CD14-positive monocyte (primary cell): ENCODE results near the gene FCRL3. TPM values are rescaled to one million over a fixed set of nuclear protein-coding genes. Genes with fewer than 3 reads are reported as not detected.

Experiments
- DNase-seq, 3 donors: peaks; one replicate each; pipeline ENCODE4 v3.0.0-alpha.2; 2011 to 2022
- H2AFZ ChIP-seq: 2 replicates; pipeline ENCODE4 v1.6.0; 2012; ENCODE audit warnings: mild to moderate bottlenecking, low read depth, low read length, inconsistent platforms; ENCODE audit not compliant: insufficient read depth, poor library complexity, severe bottlenecking
- H3K27ac ChIP-seq, 2 donors: 1 replicate in 1 of 2; 2 replicates in 1 of 2; pipeline ENCODE4 v1.5.1; 2012 to 2013; ENCODE audit warnings: low read length in 2 of 2, control low read depth in 1 of 2, inconsistent platforms in 1 of 2, low read depth in 1 of 2, mild to moderate bottlenecking in 1 of 2
- H3K27me3 ChIP-seq, 2 donors: one replicate each; pipeline versions ENCODE4 v1.6.0 to v1.6.1; 2011 to 2013; ENCODE audit warnings: low read length in 2 of 2; ENCODE audit not compliant: control insufficient read depth in 2 of 2, insufficient read depth in 2 of 2
- H3K36me3 ChIP-seq, 2 donors: replicated peaks in 1 of 2; 1 replicate in 1 of 2; 2 replicates in 1 of 2; pipeline versions ENCODE4 v1.5.1 to v1.6.1; 2012 to 2013; ENCODE audit warnings: low read length in 2 of 2, control low read depth in 1 of 2, inconsistent platforms in 1 of 2, mild to moderate bottlenecking in 1 of 2; ENCODE audit not compliant: insufficient read depth in 2 of 2, control insufficient read depth in 1 of 2
- H3K4me1 ChIP-seq, 2 donors: 1 replicate in 1 of 2; 2 replicates in 1 of 2; pipeline versions ENCODE4 v1.5.1 to v1.6.1; 2012 to 2013; ENCODE audit warnings: low read length in 2 of 2, control low read depth in 1 of 2, inconsistent platforms in 1 of 2, mild to moderate bottlenecking in 1 of 2, moderate library complexity in 1 of 2; ENCODE audit not compliant: insufficient read depth in 2 of 2, control insufficient read depth in 1 of 2
- H3K4me2 ChIP-seq: replicated peaks from 2 replicates; pipeline ENCODE3; 2012; ENCODE audit warnings: low read length, moderate library complexity, mild to moderate bottlenecking; ENCODE audit not compliant: poor library complexity, severe bottlenecking; ENCODE audit errors: extremely low read depth
- H3K4me3 ChIP-seq, 3 experiments: fragments of 200-600 bp in 1 of 3; sonication (generic) in 1 of 3; replicated peaks in 1 of 3; 1 replicate in 2 of 3; 2 replicates in 1 of 3; pipeline ENCODE4 v1.5.1; 2011 to 2013; ENCODE audit warnings: low read length in 3 of 3, mild to moderate bottlenecking in 3 of 3, control low read depth in 2 of 3, low read depth in 2 of 3, inconsistent platforms in 1 of 3, moderate library complexity in 1 of 3
- H3K79me2 ChIP-seq: 2 replicates; pipeline ENCODE4 v1.6.0; 2012; ENCODE audit warnings: mild to moderate bottlenecking, control low read depth, inconsistent platforms, low read length, moderate library complexity; ENCODE audit not compliant: insufficient read depth
- H3K9ac ChIP-seq: 2 replicates; pipeline ENCODE4 v1.6.0; 2017; ENCODE audit warnings: low read length, mild to moderate bottlenecking; ENCODE audit not compliant: insufficient read depth, poor library complexity, severe bottlenecking
- H3K9me3 ChIP-seq, 2 donors: replicated peaks in 1 of 2; 1 replicate in 1 of 2; 2 replicates in 1 of 2; pipeline versions ENCODE4 v1.5.1 to v1.6.1; 2012 to 2013; ENCODE audit warnings: low read length in 2 of 2, control low read depth in 1 of 2; ENCODE audit not compliant: control insufficient read depth in 1 of 2, insufficient read depth in 1 of 2
- H4K20me1 ChIP-seq: 2 replicates; pipeline ENCODE4 v1.6.0; 2012; ENCODE audit warnings: mild to moderate bottlenecking, low read length, control low read depth, moderate library complexity; ENCODE audit not compliant: insufficient read depth
- H3K27ac Mint-ChIP-seq, 7 donors: one replicate each; pipeline ENCODE4 v1.8.0; 2020; ENCODE audit warnings: mild to moderate bottlenecking in 7 of 7, mixed read lengths in 7 of 7, moderate library complexity in 6 of 7, inconsistent platforms in 2 of 7
- H3K27me3 Mint-ChIP-seq, 3 donors: one replicate each; pipeline ENCODE4 v1.8.0; 2021 to 2022; ENCODE audit warnings: low read depth in 3 of 3, mild to moderate bottlenecking in 3 of 3, mixed read lengths in 3 of 3, moderate library complexity in 3 of 3, inconsistent platforms in 1 of 3
- H3K36me3 Mint-ChIP-seq, 2 donors: one replicate each; pipeline ENCODE4 v1.8.0; 2020; ENCODE audit warnings: mixed read lengths in 2 of 2, inconsistent platforms in 1 of 2, mild to moderate bottlenecking in 1 of 2
- H3K4me1 Mint-ChIP-seq: one replicate; pipeline ENCODE4 v1.8.0; 2020; ENCODE audit warnings: mild to moderate bottlenecking, mixed read lengths
- H3K4me3 Mint-ChIP-seq, 2 donors: one replicate each; pipeline ENCODE4 v1.8.0; 2020; ENCODE audit warnings: mild to moderate bottlenecking in 2 of 2, mixed read lengths in 2 of 2, moderate library complexity in 1 of 2
- H3K9me3 Mint-ChIP-seq, 7 donors: one replicate each; pipeline ENCODE4 v1.8.0; 2020 to 2022; ENCODE audit warnings: mixed read lengths in 7 of 7, mild to moderate bottlenecking in 6 of 7, moderate library complexity in 6 of 7, inconsistent platforms in 2 of 7
- whole genome bisulfite sequencing: methylation state at CpG from one replicate; pipeline ENCODE4 v1.1.5; 2013; ENCODE audit warnings: missing lambda C conversion rate; ENCODE audit not compliant: insufficient coverage; 5-methylcytosine and 5-hydroxymethylcytosine counted together
- intact Hi-C, 2 donors: fragments of 100-400 bp; cut with micrococcal nuclease; formaldehyde crosslinking; loops; one replicate each; pipeline versions ENCODE4 v1.15.0 to v1.15.1; 2023
- polyA plus RNA-seq, 3 donors: library from polyadenylated mRNA; depleted of rRNA in 1 of 3; unstranded in 2 of 3; stranded (reverse) in 1 of 3; fragments of 300-500 nt in 2 of 3; fragments of >200 nt in 1 of 3; fragmentation: Illumina TruSeq in 2 of 3; gene quantifications; 1 replicate in 2 of 3; 2 replicates in 1 of 3; pipeline ENCODE4 v1.2.3, GENCODE V29; 2012 to 2021
- TF ChIP-seq, protein P1 (sequence below): fragments of 200-600 bp; IDR thresholded peaks from one replicate; pipeline ENCODE4 v1.8.0; 2022; ENCODE audit warnings: antibody characterized with exemption, mild to moderate bottlenecking

The FCRL3 gene
- polyA plus RNA-seq, 3 donors: 0.09 to 0.42 (median 0.32) TPM

DNA sequence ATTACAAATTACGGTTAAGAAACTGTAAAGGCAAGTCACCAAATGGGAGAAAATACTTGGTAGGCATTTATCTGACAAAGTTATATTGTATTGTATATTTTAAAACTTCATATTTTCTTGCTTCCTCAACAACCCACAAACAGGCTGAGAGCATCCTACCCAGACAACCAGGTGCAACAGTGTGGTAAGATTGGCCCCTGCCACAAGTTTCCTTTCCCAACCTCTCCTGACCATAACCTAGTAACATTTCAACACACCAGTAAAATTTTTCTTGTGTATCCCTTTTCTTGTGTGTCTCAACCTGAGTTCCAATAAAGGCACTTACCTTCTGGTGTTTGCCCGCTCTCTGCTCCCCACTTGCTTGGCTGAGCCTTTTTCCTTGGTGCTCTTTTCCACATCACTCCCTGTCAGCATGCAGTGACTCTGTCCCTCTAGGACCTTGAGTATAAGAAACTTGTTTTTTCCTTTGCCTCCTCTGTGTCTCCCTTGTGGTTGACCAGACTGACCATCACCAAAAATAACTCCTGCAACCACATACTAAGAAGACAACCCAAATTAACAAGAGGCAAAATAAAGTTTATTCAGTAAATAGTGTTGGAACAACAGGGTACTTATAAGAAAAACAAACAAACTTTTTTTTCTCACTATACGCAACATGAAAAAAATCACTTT is 40.9 kb downstream of the FCRL3 start:
- H2AFZ ChIP-seq: no peak overlapping the region
- 100% methylated on average over 1 of the region's 3 CpGs for WGBS
- H3K79me2 ChIP-seq: no peaks in the 10 kb centered on the region
- H4K20me1 ChIP-seq: no peaks in the 10 kb centered on the region
- H3K9ac ChIP-seq: no peak overlapping the region
- H3K4me3 ChIP-seq: no peak overlapping the region
- no peaks in the 10 kb centered on the region for H3K9me3 ChIP-seq
- no peak for DNase-seq
- H3K27me3 ChIP-seq: peaks cover 0 to 2% of the 10 kb centered on the region in 2 donors
- no peak overlapping the region for H3K4me3 Mint-ChIP-seq
- no peaks in the 10 kb centered on the region for H3K36me3 ChIP-seq
- peaks cover 0 to 2% (median 0%) of the 10 kb centered on the region in 7 donors for H3K9me3 Mint-ChIP-seq
- intact Hi-C loops: no loop called here
- peaks cover 3 to 16% of the 10 kb centered on the region in 2 donors for H3K4me1 ChIP-seq
- no peaks in the 10 kb centered on the region for H3K36me3 Mint-ChIP-seq
- peaks cover 20% of the 10 kb centered on the region for H3K4me1 Mint-ChIP-seq
- H3K27ac ChIP-seq: no peak overlapping the region
- no peak overlapping the region for H3K27ac Mint-ChIP-seq
- H3K4me2 ChIP-seq: no peak overlapping the region
- TF ChIP-seq, protein P1, sequence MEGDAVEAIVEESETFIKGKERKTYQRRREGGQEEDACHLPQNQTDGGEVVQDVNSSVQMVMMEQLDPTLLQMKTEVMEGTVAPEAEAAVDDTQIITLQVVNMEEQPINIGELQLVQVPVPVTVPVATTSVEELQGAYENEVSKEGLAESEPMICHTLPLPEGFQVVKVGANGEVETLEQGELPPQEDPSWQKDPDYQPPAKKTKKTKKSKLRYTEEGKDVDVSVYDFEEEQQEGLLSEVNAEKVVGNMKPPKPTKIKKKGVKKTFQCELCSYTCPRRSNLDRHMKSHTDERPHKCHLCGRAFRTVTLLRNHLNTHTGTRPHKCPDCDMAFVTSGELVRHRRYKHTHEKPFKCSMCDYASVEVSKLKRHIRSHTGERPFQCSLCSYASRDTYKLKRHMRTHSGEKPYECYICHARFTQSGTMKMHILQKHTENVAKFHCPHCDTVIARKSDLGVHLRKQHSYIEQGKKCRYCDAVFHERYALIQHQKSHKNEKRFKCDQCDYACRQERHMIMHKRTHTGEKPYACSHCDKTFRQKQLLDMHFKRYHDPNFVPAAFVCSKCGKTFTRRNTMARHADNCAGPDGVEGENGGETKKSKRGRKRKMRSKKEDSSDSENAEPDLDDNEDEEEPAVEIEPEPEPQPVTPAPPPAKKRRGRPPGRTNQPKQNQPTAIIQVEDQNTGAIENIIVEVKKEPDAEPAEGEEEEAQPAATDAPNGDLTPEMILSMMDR: no peak
- H3K27me3 Mint-ChIP-seq: peaks cover 4 to 27% (median 6%) of the 10 kb centered on the region in 3 donors

DNA sequence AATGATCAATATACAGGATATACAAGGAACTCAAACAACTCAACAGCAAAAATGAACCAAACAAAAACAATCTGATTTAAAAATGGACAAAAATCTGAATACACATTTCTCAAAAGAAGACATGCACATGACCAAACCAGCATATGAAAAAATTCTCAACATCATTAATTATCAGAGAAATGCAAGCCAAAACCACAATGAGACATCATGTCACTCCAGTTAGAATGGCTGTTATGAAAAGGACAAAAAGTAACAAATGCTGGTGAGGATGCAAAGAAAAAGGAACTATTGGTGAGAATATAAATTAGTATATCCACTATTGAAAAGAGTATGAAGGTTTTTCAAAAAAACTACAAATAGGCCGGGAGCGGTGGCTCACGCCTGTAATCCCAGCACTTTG is 42.0 kb downstream of the FCRL3 start:
- H3K4me2 ChIP-seq: no peak overlapping the region
- no peaks in the 10 kb centered on the region for H3K79me2 ChIP-seq
- peaks cover 1 to 23% (median 6%) of the 10 kb centered on the region in 3 donors for H3K27me3 Mint-ChIP-seq
- H3K9me3 ChIP-seq: no peaks in the 10 kb centered on the region
- H3K27me3 ChIP-seq: peaks cover 0 to 2% of the 10 kb centered on the region in 2 donors
- no CpG with 5 or more reads among the region's 3 CpGs for WGBS
- peaks cover 0 to 2% (median 0%) of the 10 kb centered on the region in 7 donors for H3K9me3 Mint-ChIP-seq
- peak overlapping the region in 1 of 7 donors; percentile 24 for H3K27ac Mint-ChIP-seq
- no peak overlapping the region for H3K4me3 ChIP-seq
- intact Hi-C loops: no loop called here
- no peak overlapping the region for H3K4me3 Mint-ChIP-seq
- no peaks in the 10 kb centered on the region for H4K20me1 ChIP-seq
- H3K36me3 ChIP-seq: no peaks in the 10 kb centered on the region
- no peak overlapping the region for H3K9ac ChIP-seq
- TF ChIP-seq, protein P1: no peak
- H3K4me1 Mint-ChIP-seq: peaks cover 26% of the 10 kb centered on the region
- no peak overlapping the region for H3K27ac ChIP-seq
- no peak for DNase-seq
- H2AFZ ChIP-seq: no peak overlapping the region
- H3K36me3 Mint-ChIP-seq: no peaks in the 10 kb centered on the region
- H3K4me1 ChIP-seq: peaks cover 8 to 27% of the 10 kb centered on the region in 2 donors
